ENCODE measurements around the gene FLRT1.

Gene FLRT1

GRCh38 chr11:64065712-64066111 is 30.0 kb downstream of the FLRT1 start:
- DNase-seq (ENCODE audit: low read depth in 3 of 3), result no peak

- no peak for DNase-seq (ENCODE audit: low read depth in 3 of 3)
Measured at GRCh38 chr11:64067230-64067993, 31.7 kb downstream of the FLRT1 start.

GRCh38 chr11:64068705-64069400 is 33.1 kb downstream of the FLRT1 start:
- no peak for DNase-seq (ENCODE audit: low read depth in 3 of 3)

GRCh38 chr11:64069401-64070313 is 33.9 kb downstream of the FLRT1 start:
- no peak for DNase-seq (ENCODE audit: low read depth in 3 of 3)

GRCh38 chr11:64070314-64070681 is 34.6 kb downstream of the FLRT1 start:
- DNase-seq (ENCODE audit: low read depth in 3 of 3), result no peak

- no peak for DNase-seq (ENCODE audit: low read depth in 3 of 3)
Measured at GRCh38 chr11:64071849-64072248, 36.1 kb downstream of the FLRT1 start.

GRCh38 chr11:64072403-64072802 is 36.7 kb downstream of the FLRT1 start:
- DNase-seq (ENCODE audit: low read depth in 3 of 3), result no peak

- no peak for DNase-seq (ENCODE audit: low read depth in 3 of 3)
Measured at GRCh38 chr11:64072871-64073270, 37.1 kb downstream of the FLRT1 start.

GRCh38 chr11:64073542-64073941 is 37.8 kb downstream of the FLRT1 start:
- DNase-seq (ENCODE audit: low read depth in 3 of 3), result no peak

GRCh38 chr11:64074239-64074638 is 38.5 kb downstream of the FLRT1 start:
- DNase-seq (ENCODE audit: low read depth in 3 of 3), result peak in 1 of 3 experiments; percentile 12

- DNase-seq (ENCODE audit: low read depth in 3 of 3), result no peak
Measured at GRCh38 chr11:64076758-64077157, 41.0 kb downstream of the FLRT1 start.

- DNase-seq (ENCODE audit: low read depth in 3 of 3), result no peak
Measured at GRCh38 chr11:64077607-64078006, 41.9 kb downstream of the FLRT1 start.

GRCh38 chr11:64078284-64078683 is 42.6 kb downstream of the FLRT1 start:
- no peak for DNase-seq (ENCODE audit: low read depth in 3 of 3)

- no peak for DNase-seq (ENCODE audit: low read depth in 3 of 3)
Measured at GRCh38 chr11:64078905-64079304, 43.2 kb downstream of the FLRT1 start.

GRCh38 chr11:64080390-64080789 is 44.7 kb downstream of the FLRT1 start:
- no peak for DNase-seq (ENCODE audit: low read depth in 3 of 3)

GRCh38 chr11:64081745-64082442 is 46.2 kb downstream of the FLRT1 start:
- no peak for DNase-seq (ENCODE audit: low read depth in 3 of 3)

GRCh38 chr11:64083398-64084080 is 47.8 kb downstream of the FLRT1 start:
- no peak for DNase-seq (ENCODE audit: low read depth in 3 of 3)

- no peak for DNase-seq (ENCODE audit: low read depth in 3 of 3)
Measured at GRCh38 chr11:64084146-64084950, 48.6 kb downstream of the FLRT1 start.

GRCh38 chr11:64084951-64085710 is 49.4 kb downstream of the FLRT1 start:
- no peak for DNase-seq (ENCODE audit: low read depth in 3 of 3)

All from stimulated activated CD4-positive, alpha-beta T cell treated with anti-CD3 and anti-CD28 coated beads, TNF-alpha, amount 100 ng/mL, for 24 hours (primary cell).